ENCODE measurements around the gene AK4.

GRCh38 chr1:65174585-65174984, 26.6 kb downstream of the AK4 start:
- TF ChIP-seq CTCF (IDR thresholded peaks at IDR 0.05) (no peak), POLR2A (IDR thresholded peaks at IDR 0.05) (no peak)

Data from lower leg skin (tissue), 3 donors.